Kidney (tissue), 14 donors: Measurements from ENCODE around the gene DNAH3. TPM values are rescaled to one million over a fixed set of nuclear protein-coding genes. Genes with fewer than 3 reads are reported as not detected.
"Not testable (repeated sequence)": the region's sequence is repeated elsewhere in the genome, so short reads cannot be mapped to it uniquely, and the experiment has no call there.

Source experiments
- DNase-seq, 5 donors: peaks; one replicate each; pipeline ENCODE4 v3.0.0-alpha.2; 2013 to 2020
- FAIRE-seq: peaks from 2 replicates; lab custom pipeline; 2012; peaks lifted over from hg19 to GRCh38; lab: Jason Lieb, UNC
- H3K27ac ChIP-seq, 2 donors: one replicate each; pipeline ENCODE4 v1.7.0; 2013; ENCODE audit warnings: low read depth in 2 of 2, low read length in 2 of 2, inconsistent platforms in 1 of 2
- H3K27me3 ChIP-seq: one replicate; pipeline ENCODE4 v1.7.1; 2013; ENCODE audit warnings: low read length, inconsistent platforms; ENCODE audit not compliant: control insufficient read depth, insufficient read depth
- H3K36me3 ChIP-seq, 3 donors: one replicate each; pipeline versions ENCODE4 v1.7.0 to v1.7.1; 2013; ENCODE audit warnings: low read length in 3 of 3, control low read depth in 1 of 3, inconsistent platforms in 1 of 3; ENCODE audit not compliant: insufficient read depth in 3 of 3, control insufficient read depth in 2 of 3
- H3K4me1 ChIP-seq, 3 donors: one replicate each; pipeline versions ENCODE4 v1.7.0 to v1.7.1; 2013; ENCODE audit warnings: low read length in 3 of 3, inconsistent platforms in 1 of 3, low read depth in 1 of 3; ENCODE audit not compliant: control insufficient read depth in 2 of 3, insufficient read depth in 2 of 3
- H3K4me3 ChIP-seq, 3 donors: one replicate each; pipeline versions ENCODE4 v1.7.0 to v1.8.1; 2013; ENCODE audit warnings: low read length in 3 of 3, control low read depth in 1 of 3, inconsistent platforms in 1 of 3
- H3K9ac ChIP-seq, 3 donors: one replicate each; pipeline versions ENCODE4 v1.7.0 to v1.7.1; 2013; ENCODE audit warnings: low read length in 3 of 3, control low read depth in 1 of 3, inconsistent platforms in 1 of 3
- H3K9me3 ChIP-seq, 3 donors: one replicate each; pipeline versions ENCODE4 v1.7.0 to v1.7.1; 2013; ENCODE audit warnings: low read length in 3 of 3, control low read depth in 1 of 3, inconsistent platforms in 1 of 3; ENCODE audit not compliant: control insufficient read depth in 2 of 3, insufficient read depth in 1 of 3
- intact Hi-C: fragments of 100-400 bp; cut with DNase I; formaldehyde crosslinking; loops from one replicate; pipeline ENCODE4 v1.11.1; 2022
- polyA plus RNA-seq: library from polyadenylated mRNA; stranded (reverse); fragments of 350-450 nt; fragmentation: Illumina TruSeq; extraction: RNeasy Lipid Tissue Mini Kit (QIAGEN cat#74804); gene quantifications from one replicate; pipeline ENCODE4 v1.2.3, GENCODE V29; 2014; ENCODE audit warnings: low read depth, low replicate concordance; ENCODE audit not compliant: insufficient read depth
- total RNA-seq: library from RNA; stranded (reverse); fragmentation: NEBNext Ultra II Directional; extraction: Animal tissue kit (Norgen Biotek cat#: 25700); gene quantifications from one replicate; pipeline ENCODE4 v1.2.1, GENCODE V29; 2021
- TF ChIP-seq, protein P1 (sequence below): IDR thresholded peaks from 3 replicates; pipeline ENCODE4 v1.5.1; 2012; ENCODE audit warnings: mild to moderate bottlenecking, moderate library complexity, borderline replicate concordance; ENCODE audit not compliant: insufficient read depth; ENCODE audit errors: extremely low read depth
- donor health status: control.
- donor health status: control.
- donor health status: control.
- donor health status: control.
- donor health status: control.
- donor health status: DM: yes; HTN: yes; CAD: no.
- donor health status: Normal renal cell carcinoma (clear cell type).

The DNAH3 gene
- total and polyA plus RNA-seq, 2 donors from 2014 or later, result 0.19 to 0.57 TPM

DNA sequence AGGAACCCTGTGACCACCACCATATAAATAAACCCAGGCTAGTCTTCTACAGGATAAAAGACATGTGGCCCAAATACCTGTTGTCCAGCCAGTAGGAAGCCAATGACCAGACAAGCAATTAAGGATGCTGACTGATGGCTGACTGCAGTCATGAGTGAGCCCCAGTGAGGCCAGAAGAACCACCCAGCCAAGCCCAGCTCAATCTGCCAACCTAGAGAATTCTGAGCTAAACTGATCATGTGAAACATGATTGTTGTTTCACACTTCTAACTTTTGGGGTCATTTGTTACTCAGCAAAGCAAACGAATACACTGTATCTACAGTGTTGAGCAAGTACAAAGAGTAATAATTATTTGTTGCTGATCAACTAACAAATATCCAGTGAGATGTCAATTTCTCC, 86.4 kb downstream of the DNAH3 start:
- Histone ChIP-seq H3K36me3 (no peaks in the 10 kb centered on the region), H3K27ac (no peak overlapping the region), H3K4me1 (no peaks in the 10 kb centered on the region), H3K9me3 (peaks cover 0 to 5% (median 0%) of the 10 kb centered on the region in 3 donors), H3K9ac (no peak overlapping the region), H3K4me3 (no peak overlapping the region), H3K27me3 (no peaks in the 10 kb centered on the region)
- FAIRE-seq (no peak), DNase-seq (no peak)
- TF ChIP-seq, protein P1, sequence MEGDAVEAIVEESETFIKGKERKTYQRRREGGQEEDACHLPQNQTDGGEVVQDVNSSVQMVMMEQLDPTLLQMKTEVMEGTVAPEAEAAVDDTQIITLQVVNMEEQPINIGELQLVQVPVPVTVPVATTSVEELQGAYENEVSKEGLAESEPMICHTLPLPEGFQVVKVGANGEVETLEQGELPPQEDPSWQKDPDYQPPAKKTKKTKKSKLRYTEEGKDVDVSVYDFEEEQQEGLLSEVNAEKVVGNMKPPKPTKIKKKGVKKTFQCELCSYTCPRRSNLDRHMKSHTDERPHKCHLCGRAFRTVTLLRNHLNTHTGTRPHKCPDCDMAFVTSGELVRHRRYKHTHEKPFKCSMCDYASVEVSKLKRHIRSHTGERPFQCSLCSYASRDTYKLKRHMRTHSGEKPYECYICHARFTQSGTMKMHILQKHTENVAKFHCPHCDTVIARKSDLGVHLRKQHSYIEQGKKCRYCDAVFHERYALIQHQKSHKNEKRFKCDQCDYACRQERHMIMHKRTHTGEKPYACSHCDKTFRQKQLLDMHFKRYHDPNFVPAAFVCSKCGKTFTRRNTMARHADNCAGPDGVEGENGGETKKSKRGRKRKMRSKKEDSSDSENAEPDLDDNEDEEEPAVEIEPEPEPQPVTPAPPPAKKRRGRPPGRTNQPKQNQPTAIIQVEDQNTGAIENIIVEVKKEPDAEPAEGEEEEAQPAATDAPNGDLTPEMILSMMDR, result no peak
- intact Hi-C loops, result no loop called here

DNA sequence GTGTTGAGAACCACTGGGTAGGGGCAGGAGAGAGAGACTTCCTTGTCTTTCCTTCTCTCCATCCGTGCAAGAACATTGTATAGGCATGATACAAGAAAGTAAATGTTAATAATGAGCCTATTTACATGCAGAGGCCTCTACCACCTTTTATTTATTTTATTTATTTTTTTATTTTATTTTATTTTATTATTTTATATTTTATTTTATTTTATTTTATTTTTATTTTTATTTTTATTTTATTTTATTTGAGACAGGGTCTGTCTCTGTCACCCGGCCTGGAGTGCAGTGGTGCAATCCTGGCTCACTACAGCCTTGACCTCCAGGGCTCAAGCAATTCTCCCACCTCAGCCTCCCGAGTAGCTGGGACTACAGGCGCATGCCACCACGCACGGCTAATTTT, 87.3 kb downstream of the DNAH3 start:
- H3K36me3 ChIP-seq, H3K4me1 ChIP-seq, intact Hi-C loops, DNase-seq, H3K27me3 ChIP-seq, H3K9ac ChIP-seq, H3K4me3 ChIP-seq, H3K27ac ChIP-seq, H3K9me3 ChIP-seq, FAIRE-seq: not testable (repeated sequence)

DNA sequence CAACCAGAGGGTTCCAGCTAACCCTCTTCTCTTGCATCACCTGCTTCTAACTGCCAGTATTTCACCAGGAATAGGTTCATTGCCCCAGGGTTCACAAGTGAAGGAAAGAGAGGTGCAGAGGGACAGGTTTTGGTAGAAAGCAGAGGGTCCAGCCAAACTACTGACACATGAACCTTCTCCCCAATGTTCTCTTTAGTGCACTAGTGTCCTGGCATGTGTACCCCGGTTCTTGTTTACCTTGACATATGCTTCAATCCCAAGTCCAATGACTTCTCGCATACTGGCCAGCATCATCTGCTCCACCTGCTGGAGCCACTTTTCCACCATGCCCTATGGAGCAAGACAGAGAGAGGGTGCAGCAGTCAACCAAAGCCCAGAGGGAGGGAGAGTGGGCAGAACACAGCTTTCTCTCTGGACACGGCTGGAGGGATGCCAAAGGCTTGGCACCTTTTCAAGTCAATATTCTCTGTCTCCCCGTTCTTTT, 90.6 kb downstream of the DNAH3 start:
- intact Hi-C loops, result no loop called here
- H3K4me3 ChIP-seq, result no peak overlapping the region
- no peak for FAIRE-seq
- H3K4me1 ChIP-seq, result no peaks in the 10 kb centered on the region
- no peak overlapping the region for H3K9ac ChIP-seq
- no peak overlapping the region for H3K27ac ChIP-seq
- TF ChIP-seq, protein P1, result no peak
- DNase-seq, result no peak
- H3K36me3 ChIP-seq, result no peaks in the 10 kb centered on the region
- H3K27me3 ChIP-seq, result no peaks in the 10 kb centered on the region
- H3K9me3 ChIP-seq, result peaks cover 0 to 5% (median 0%) of the 10 kb centered on the region in 3 donors

DNA sequence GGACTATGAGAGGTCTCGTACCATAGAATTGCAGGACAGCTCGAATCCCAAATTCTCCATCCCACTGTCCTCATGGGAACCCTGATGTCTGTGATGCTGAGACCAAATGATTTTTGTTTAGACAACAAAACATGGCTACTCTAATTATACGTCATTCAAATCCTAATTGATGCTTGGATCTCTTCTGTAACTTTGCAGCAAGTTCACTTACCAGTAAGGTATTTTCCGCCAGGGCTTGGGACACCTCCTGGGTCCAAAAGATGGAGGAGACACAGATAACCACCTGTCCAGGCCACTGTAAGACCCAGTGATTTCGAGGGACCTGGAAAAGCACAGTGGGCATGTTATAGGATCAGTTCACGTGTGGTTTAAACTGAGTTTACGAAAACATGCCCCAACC, 92.8 kb downstream of the DNAH3 start:
- Histone ChIP-seq H3K4me3 (no peak overlapping the region), H3K27ac (no peak overlapping the region), H3K36me3 (no peaks in the 10 kb centered on the region), H3K27me3 (no peaks in the 10 kb centered on the region), H3K9me3 (no peaks in the 10 kb centered on the region), H3K9ac (no peak overlapping the region), H3K4me1 (no peaks in the 10 kb centered on the region)
- DNase-seq (no peak), FAIRE-seq (no peak)
- TF ChIP-seq, protein P1, result no peak
- intact Hi-C loops, result no loop called here
